PC-3 (cell line): ENCODE measurements around the gene PYGO1. TPM values are rescaled to one million over a fixed set of nuclear protein-coding genes. Genes with fewer than 3 reads are reported as not detected.
"Not testable (repeated sequence)": the region's sequence is repeated elsewhere in the genome, so short reads cannot be mapped to it uniquely, and the experiment has no call there.

Source experiments
- ATAC-seq: fragments of 200-7000 bp; cut with Tn5 transposase; 2 replicates; pipeline ENCODE4 v1.9.1; 2020; ENCODE audit warnings: mild to moderate bottlenecking, moderate library complexity
- BruUV-seq: library from RNA; stranded (reverse); fragments of 400-500 nt; replicated peaks from 2 replicates; lab custom pipeline; 2021; lab: Mats Ljungman, UMichigan
- CTCF ChIA-PET: fragments of 300-600 bp; sonication (Branson Sonifier 250); formaldehyde crosslinking; loops from one replicate; lab custom pipeline; 2022; ENCODE audit warnings: antibody characterized with exemption; lab: Charles Lee
- POLR2A ChIA-PET: fragments of 300-600 bp; sonication (Branson Sonifier 250); formaldehyde crosslinking; loops from one replicate; lab custom pipeline; 2022; ENCODE audit warnings: antibody characterized with exemption; ENCODE audit not compliant: unreplicated experiment; lab: Charles Lee
- DNase-seq: peaks from one replicate; pipeline ENCODE4 v3.0.0-alpha.2; 2015
- H2AFZ ChIP-seq: fragments of 300-600 bp; sonication (generic); 2 replicates; pipeline ENCODE4 v1.6.0; 2016; ENCODE audit warnings: antibody characterized with exemption, low read length
- H3F3A ChIP-seq: fragments of 300-600 bp; sonication (generic); one replicate; pipeline ENCODE4 v1.6.0; 2017; ENCODE audit warnings: antibody characterized with exemption, low read length, control low read depth, mild to moderate bottlenecking; ENCODE audit not compliant: unreplicated experiment
- H3K27ac ChIP-seq: fragments of 300-600 bp; sonication (generic); 2 replicates; pipeline ENCODE4 v1.5.1; 2016; ENCODE audit warnings: mild to moderate bottlenecking, low read length
- H3K27me3 ChIP-seq: fragments of 300-600 bp; sonication (generic); 2 replicates; pipeline ENCODE4 v1.6.1; 2016; ENCODE audit warnings: low read length, mixed read lengths
- H3K36me3 ChIP-seq: fragments of 300-600 bp; sonication (generic); 2 replicates; pipeline ENCODE4 v1.6.1; 2016; ENCODE audit warnings: low read depth, mixed run types, low read length, mixed read lengths
- H3K4me1 ChIP-seq: fragments of 300-600 bp; sonication (generic); 2 replicates; pipeline ENCODE4 v1.5.1; 2016; ENCODE audit warnings: low read length; ENCODE audit not compliant: insufficient read depth
- H3K4me2 ChIP-seq: fragments of 300-600 bp; sonication (generic); 2 replicates; pipeline ENCODE4 v1.6.0; 2016; ENCODE audit warnings: low read length
- H3K4me3 ChIP-seq: fragments of 300-600 bp; sonication (generic); 2 replicates; pipeline ENCODE4 v1.5.1; 2016; ENCODE audit warnings: mild to moderate bottlenecking, low read length, mixed read lengths
- H3K79me2 ChIP-seq: fragments of 300-600 bp; sonication (generic); 2 replicates; pipeline ENCODE4 v1.6.1; 2017; ENCODE audit warnings: low read length, mixed read lengths
- H3K9ac ChIP-seq: fragments of 300-600 bp; sonication (generic); 2 replicates; pipeline ENCODE4 v1.6.0; 2016; ENCODE audit warnings: mild to moderate bottlenecking, low read length
- H3K9me2 ChIP-seq: fragments of 300-600 bp; sonication (generic); replicated peaks from 2 replicates; pipeline ENCODE4 v1.6.1; 2016; ENCODE audit warnings: mixed run types, low read length, mixed read lengths
- H3K9me3 ChIP-seq: fragments of 300-600 bp; sonication (generic); 2 replicates; pipeline ENCODE4 v1.6.1; 2016; ENCODE audit warnings: low read length, mixed read lengths
- H4K20me1 ChIP-seq: fragments of 300-600 bp; sonication (generic); 2 replicates; pipeline ENCODE4 v1.6.1; 2016; ENCODE audit warnings: low read length, mixed read lengths
- EZH2 ChIP-seq: fragments of 300-600 bp; sonication (generic); IDR thresholded peaks from one replicate; pipeline ENCODE4 v1.6.1; 2017; ENCODE audit warnings: antibody characterized with exemption, mild to moderate bottlenecking, low read length; ENCODE audit not compliant: unreplicated experiment
- EZH2phosphoT487 ChIP-seq: fragments of 300-600 bp; sonication (generic); IDR thresholded peaks from 2 replicates; pipeline ENCODE4 v1.6.1; 2018; ENCODE audit warnings: mild to moderate bottlenecking, antibody characterized with exemption, low read length, borderline replicate concordance
- intact Hi-C: fragments of 100-400 bp; cut with micrococcal nuclease; formaldehyde crosslinking; loops from 2 replicates; pipeline ENCODE4 v1.9.0; 2023
- total RNA-seq: library from RNA; depleted of rRNA; stranded (reverse); fragments of >200 nt; gene quantifications from 2 replicates; pipeline ENCODE4 v1.2.3, GENCODE V29; 2014
- TF ChIP-seq, protein P1 (sequence below): fragments of 300-600 bp; sonication (generic); conservative IDR thresholded peaks from 2 replicates; pipeline ENCODE4 v1.5.1; 2017; ENCODE audit warnings: antibody characterized with exemption, low read depth, mild to moderate bottlenecking, low read length

The PYGO1 gene
- total RNA-seq, 1 experiment from 2014 or later: 2.0 TPM

GRCh38 chr15:55606214-55606613, 18.1 kb upstream of the PYGO1 start:
- Histone ChIP-seq H3K27me3 (no peaks in the 10 kb centered on the region), H2AFZ (no peak overlapping the region), H3K9me3 (no peaks in the 10 kb centered on the region), H3K4me2 (no peak overlapping the region), H3K36me3 (no peaks in the 10 kb centered on the region), H3K9ac (no peak overlapping the region), H3K4me1 (no peaks in the 10 kb centered on the region), H3K9me2 (no peaks in the 10 kb centered on the region), H4K20me1 (no peaks in the 10 kb centered on the region), H3K79me2 (no peaks in the 10 kb centered on the region), H3F3A (no peaks in the 10 kb centered on the region), H3K4me3 (no peak overlapping the region), H3K27ac (no peak overlapping the region)
- CTCF ChIA-PET: no interaction called here
- intact Hi-C loops: no loop called here
- ATAC-seq (no peak), DNase-seq (no peak)
- POLR2A ChIA-PET: no interaction called here
- TF ChIP-seq, protein P1, sequence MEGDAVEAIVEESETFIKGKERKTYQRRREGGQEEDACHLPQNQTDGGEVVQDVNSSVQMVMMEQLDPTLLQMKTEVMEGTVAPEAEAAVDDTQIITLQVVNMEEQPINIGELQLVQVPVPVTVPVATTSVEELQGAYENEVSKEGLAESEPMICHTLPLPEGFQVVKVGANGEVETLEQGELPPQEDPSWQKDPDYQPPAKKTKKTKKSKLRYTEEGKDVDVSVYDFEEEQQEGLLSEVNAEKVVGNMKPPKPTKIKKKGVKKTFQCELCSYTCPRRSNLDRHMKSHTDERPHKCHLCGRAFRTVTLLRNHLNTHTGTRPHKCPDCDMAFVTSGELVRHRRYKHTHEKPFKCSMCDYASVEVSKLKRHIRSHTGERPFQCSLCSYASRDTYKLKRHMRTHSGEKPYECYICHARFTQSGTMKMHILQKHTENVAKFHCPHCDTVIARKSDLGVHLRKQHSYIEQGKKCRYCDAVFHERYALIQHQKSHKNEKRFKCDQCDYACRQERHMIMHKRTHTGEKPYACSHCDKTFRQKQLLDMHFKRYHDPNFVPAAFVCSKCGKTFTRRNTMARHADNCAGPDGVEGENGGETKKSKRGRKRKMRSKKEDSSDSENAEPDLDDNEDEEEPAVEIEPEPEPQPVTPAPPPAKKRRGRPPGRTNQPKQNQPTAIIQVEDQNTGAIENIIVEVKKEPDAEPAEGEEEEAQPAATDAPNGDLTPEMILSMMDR: no peak
- no peak for TF ChIP-seq EZH2
- no peak for TF ChIP-seq EZH2phosphoT487
- BruUV-seq: no TSS peak

DNA sequence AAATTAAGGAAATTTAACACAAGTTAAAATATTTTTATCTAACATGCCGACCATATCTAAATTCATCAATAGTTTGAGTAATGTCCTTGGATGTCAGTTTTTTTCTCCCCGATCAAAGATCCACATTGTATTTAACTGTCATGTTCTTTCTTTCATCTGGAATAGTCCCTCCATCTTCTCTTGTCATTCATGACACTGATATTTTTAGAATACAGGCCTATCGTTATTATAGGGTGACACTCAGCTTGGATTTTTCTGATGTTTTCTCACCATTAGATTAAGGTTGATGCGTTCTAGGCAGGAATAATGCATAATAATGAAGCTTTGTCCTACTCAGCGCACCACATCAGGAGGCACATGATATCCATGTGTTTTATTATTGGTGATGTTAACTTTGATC, 13.2 kb upstream of the PYGO1 start:
- Histone ChIP-seq H3F3A (no peaks in the 10 kb centered on the region), H3K36me3 (no peaks in the 10 kb centered on the region), H3K4me1 (no peaks in the 10 kb centered on the region), H3K4me2 (no peak overlapping the region), H3K9me3 (no peaks in the 10 kb centered on the region), H3K79me2 (no peaks in the 10 kb centered on the region), H3K27ac (no peak overlapping the region), H3K9ac (no peak overlapping the region), H2AFZ (no peak overlapping the region), H3K4me3 (no peak overlapping the region), H3K9me2 (no peaks in the 10 kb centered on the region), H3K27me3 (no peaks in the 10 kb centered on the region), H4K20me1 (no peaks in the 10 kb centered on the region)
- ChIA-PET CTCF (no interaction called here), POLR2A (no interaction called here)
- ATAC-seq (no peak), DNase-seq (no peak)
- intact Hi-C loops: no loop called here
- BruUV-seq: no TSS peak
- TF ChIP-seq, protein P1: no peak
- TF ChIP-seq EZH2phosphoT487: no peak
- no peak for TF ChIP-seq EZH2

- Histone ChIP-seq H3K9me2 (no peaks in the 10 kb centered on the region), H2AFZ (no peak overlapping the region), H3K9ac (no peak overlapping the region), H3K4me3 (no peak overlapping the region), H3K36me3 (no peaks in the 10 kb centered on the region), H3K4me2 (no peak overlapping the region), H3F3A (no peaks in the 10 kb centered on the region), H3K9me3 (no peaks in the 10 kb centered on the region), H3K27ac (no peak overlapping the region), H4K20me1 (no peaks in the 10 kb centered on the region), H3K79me2 (no peaks in the 10 kb centered on the region), H3K4me1 (no peaks in the 10 kb centered on the region), H3K27me3 (no peaks in the 10 kb centered on the region)
- DNase-seq (no peak), ATAC-seq (no peak)
- POLR2A ChIA-PET: no interaction called here
- intact Hi-C loops: no loop called here
- CTCF ChIA-PET: interaction anchor here (0.9 kb wide), 1 partner anchor 73 kb away, joined by 4 read pairs; no protein-coding TSS in a partner anchor
- TF ChIP-seq EZH2: no peak
- TF ChIP-seq EZH2phosphoT487: no peak
- TF ChIP-seq, protein P1: no peak
- BruUV-seq: no TSS peak
These were observed 11.3 kb upstream of the PYGO1 start for GRCh38 chr15:55599439-55599838.

DNA sequence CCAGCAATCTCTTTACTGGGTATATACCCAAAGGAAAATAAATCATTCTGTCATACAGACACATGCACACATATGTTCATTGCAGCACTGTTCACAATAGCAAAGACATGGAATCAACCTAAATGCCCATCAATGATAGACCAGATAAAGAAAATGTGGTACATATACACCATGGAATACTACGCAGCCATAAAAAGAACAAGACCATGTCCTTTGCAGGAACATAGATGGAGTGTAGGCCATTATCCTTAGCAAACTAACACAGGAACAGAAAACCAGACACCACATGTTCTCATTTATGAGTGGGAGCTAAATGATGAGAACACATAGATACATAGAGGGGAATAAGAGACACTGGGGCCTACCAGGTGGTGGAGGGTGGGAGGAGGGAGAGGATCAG, 4.9 kb upstream of the PYGO1 start:
- peaks cover 10% of the 10 kb centered on the region for H3K27me3 ChIP-seq
- H3K9me2 ChIP-seq, H2AFZ ChIP-seq, H3K9me3 ChIP-seq, ATAC-seq, BruUV-seq, H3K79me2 ChIP-seq, H3K4me2 ChIP-seq, H3K27ac ChIP-seq, H4K20me1 ChIP-seq, H3K9ac ChIP-seq, H3K4me1 ChIP-seq, intact Hi-C loops, CTCF ChIA-PET, H3K4me3 ChIP-seq, DNase-seq, H3K36me3 ChIP-seq, POLR2A ChIA-PET, H3F3A ChIP-seq: not testable (repeated sequence)
